ENCODE data around the gene COL27A1.

- TF ChIP-seq CTCF (IDR thresholded peaks at IDR 0.05) (no peak), POLR2AphosphoS5 (IDR thresholded peaks at IDR 0.05) (no peak), EP300 (IDR thresholded peaks at IDR 0.05; ENCODE audit: low read depth) (no peak), POLR2A (IDR thresholded peaks at IDR 0.05) (no peak)
These were observed 22.8 kb upstream of the COL27A1 start for GRCh38 chr9:114132550-114132918.

Measured in transverse colon (tissue), 4 donors.